GM12892 (cell line): ENCODE results near the gene VPS52.

Source experiments
- POLR2A ChIP-seq: IDR thresholded peaks from 2 replicates; pipeline ENCODE4 v1.6.1; 2011; ENCODE audit warnings: low read depth, low read length, control low read depth
- POLR2AphosphoS5 ChIP-seq: IDR thresholded peaks from 2 replicates; pipeline ENCODE4 v1.6.1; 2011; ENCODE audit warnings: low read depth, low read length, control low read depth

GRCh38 chr6:33264015-33264414 is 7.7 kb downstream of the VPS52 start:
- TF ChIP-seq POLR2A (no peak), POLR2AphosphoS5 (no peak)
